Brain pericyte (primary cell): ENCODE data around the gene LIPI.
"Not testable (repeated sequence)": the region's sequence is repeated elsewhere in the genome, so short reads cannot be mapped to it uniquely, and the experiment has no call there.

Experiments used
- DNase-seq: peaks from one replicate; pipeline ENCODE4 v3.0.0-alpha.2; 2012; ENCODE audit warnings: low read depth, low spot score

The LIPI gene

DNA sequence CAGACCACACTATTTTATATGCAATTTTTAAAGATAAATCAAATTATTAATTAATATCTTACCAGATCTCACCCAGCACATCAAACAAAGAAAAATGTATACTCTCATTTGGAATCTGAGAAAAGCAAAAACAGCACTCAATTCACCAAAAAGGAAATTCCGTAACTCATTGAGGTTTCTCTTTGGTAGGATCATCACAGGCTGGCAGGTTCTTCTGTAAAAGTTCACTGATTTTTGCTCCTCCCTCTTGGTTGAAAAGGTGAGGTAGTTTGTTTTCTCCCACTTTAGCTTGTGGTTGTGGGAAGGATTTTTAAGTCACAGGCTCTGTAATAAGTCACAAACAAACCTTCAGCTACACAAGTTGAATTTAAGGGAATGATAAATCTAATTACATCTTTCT, at the start of gene LIPI:
Gene LIPI, minus strand, starts transcription at position 218 of the 400 bp plus-strand sequence. Its CDS starts 110 bp downstream, at position 108.
- no peak for DNase-seq

DNA sequence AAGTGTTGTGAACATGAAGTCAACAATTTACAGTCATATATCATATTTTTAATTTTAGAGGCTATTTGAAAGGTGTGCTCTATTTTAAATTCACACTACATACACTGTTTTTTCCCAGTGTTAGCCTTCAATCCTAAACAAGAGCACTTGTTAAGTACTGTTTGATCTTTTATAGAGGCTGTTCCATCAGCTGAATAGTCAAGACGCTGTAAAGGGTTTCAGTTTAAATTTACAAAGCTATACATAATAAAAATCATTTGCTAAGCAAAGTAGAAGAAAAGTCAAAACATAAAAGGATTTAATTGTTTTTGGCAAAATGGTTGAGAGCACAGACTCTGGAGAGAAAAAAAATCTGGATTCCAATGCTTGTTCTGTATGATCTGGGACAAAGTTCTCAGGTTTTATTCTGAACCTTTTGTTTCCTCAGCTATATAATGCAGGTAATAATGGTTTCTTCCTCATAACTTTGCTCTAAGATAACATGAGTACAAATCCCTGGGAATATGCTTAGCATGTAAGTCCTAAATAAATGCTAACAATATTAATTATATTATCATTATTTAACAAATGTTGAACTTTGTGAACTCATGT, 49.5 kb upstream of the LIPI start:
- DNase-seq, result no peak

DNA sequence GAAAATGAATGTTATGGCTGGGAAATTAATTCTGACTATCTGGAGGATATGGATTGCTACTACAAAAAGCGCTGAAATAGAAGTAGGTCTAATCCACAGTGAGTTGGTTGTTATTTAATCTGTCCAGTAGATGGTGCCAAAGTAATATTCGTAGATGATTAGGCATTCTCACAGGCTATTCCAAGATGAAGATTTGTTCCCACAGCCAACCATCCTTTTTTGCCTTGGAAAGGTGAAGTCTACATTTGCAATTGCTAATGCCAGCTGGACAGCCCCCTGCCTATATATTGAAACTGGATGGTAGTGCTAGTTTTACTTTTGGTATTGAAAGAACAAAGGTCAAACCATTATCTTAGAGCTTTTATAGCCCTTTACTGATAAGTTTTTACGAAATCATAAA, 49.0 kb upstream of the LIPI start:
- no peak for DNase-seq

DNA sequence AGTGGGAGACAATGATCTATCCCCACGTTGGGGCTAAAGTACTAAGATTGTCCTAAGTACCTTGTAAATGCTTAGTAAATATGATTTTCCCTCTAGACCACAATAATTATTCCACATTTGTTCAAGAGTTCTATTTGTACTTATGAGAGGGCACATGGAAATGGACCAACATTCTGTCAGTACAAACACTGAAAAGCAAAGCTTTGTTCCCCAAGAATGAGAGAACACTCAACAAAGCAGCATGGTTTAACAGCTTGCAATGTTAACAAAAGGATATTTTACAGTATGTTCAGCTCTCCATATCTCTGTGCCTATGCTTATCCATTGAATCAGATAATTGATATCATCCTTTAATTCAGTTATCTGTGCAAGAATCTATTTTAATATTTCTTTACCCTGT, 40.6 kb upstream of the LIPI start:
- no peak for DNase-seq

DNA sequence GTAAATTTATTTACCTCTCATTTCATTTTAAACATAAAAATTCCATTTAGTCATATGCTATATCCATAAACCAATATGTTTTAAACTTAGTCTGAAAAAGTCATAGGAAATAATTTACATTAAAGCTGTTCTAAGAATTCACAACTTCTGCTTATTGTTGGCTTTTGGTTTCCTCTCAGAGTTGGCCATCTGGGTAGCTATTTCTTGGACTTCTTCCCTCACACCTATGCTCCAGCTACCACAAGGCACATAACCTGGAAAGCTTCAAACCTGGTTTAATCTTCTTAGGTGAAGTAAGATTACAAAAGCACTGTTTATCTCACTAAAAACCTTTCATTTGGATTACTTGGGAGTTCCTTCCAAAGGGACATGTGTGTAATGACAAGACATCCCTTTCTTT, 35.0 kb upstream of the LIPI start:
- DNase-seq, result no peak

DNA sequence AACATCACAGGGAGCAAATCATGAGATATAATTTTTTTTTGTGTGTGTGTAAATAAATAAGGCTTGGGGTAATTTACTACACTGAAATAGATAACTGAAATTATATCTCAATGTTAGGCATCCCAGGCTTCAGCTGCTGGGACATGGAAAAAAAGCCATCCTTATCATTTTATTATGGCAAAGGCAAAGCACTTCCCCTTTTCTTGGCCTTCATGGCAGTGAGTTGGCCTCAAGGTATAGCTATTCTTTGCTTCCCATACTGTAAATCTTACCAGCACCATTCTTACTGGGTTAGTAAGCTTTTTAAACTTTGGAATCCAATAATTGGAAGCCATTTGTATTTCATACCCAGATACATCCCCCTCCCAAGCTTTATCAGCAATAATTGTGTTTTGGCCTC, 34.2 kb upstream of the LIPI start:
- no peak for DNase-seq

DNA sequence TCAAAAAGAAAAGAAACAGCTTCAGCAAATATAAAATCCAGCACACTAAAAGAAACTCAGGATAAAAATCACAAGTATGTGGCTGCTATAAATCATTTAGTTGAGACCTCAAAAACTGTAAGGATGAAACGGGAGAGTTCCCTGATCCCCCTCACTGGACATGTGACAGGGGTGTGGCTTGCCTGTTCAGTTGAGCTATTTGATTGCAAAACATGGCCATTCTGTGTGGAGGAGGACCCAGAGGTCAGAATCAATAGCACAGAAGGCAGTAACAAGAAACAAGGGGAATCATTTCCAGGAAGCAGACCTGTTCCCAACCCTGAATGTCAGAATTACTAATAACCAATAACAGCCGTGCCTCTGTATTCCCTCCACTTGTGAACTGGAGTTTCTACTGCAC, 33.1 kb upstream of the LIPI start:
- no peak for DNase-seq

DNA sequence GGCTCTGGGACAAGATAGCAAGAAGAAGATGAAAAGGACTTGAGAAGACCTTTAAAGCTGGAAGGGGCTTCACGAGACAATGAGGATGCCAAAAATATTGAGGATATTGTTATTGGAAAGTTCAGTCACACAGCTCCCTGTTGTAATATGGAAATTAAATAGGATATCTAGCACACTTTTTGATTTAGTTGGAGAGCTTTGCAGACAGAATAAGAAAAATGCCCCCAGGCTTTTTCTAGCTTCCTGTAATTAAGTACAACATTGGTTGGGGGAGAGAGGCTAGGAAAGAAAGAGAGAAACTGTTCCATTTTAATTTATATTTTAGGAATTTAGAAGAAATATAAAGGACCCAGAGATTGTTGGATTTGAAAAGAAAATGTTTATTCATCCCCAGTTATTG, 32.7 kb upstream of the LIPI start:
- DNase-seq, result no peak

DNA sequence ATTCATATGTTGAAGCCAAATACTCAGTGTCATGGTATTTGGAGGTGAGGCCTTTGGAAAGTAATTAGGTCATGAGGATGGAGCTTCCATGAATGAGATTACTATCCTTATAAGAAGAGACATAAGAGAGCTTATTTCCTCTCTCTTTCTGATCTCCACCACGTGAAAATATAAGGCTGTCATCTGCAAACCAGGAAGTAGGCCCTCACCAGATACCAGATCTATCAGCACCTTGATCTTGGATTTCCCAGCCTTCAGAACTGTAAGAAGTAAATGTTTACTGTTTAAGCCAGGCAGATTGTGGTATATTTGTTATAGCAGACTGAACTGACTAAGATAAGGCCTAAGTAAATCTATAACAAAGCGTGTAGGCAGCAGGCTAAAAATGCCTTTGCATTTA, 30.5 kb upstream of the LIPI start:
- no peak for DNase-seq

DNA sequence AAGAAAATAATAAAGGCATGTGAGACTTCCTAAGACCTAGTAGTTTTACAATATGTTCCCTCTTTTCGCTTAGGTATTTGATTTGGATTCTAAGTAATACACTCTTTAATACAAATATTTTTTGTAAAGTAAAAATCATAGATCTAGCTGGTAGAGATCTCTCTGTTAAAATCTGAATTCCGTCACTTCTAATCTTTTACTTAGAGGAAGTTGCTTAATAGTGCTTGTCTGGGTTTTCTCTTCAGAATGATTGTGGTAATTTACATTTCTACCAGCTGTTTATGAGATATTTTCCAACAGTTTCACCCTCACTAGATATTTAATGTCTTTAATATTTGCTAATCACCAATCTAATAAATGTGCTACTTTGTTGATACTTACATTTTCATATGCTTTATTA, 28.5 kb upstream of the LIPI start:
- no peak for DNase-seq

DNA sequence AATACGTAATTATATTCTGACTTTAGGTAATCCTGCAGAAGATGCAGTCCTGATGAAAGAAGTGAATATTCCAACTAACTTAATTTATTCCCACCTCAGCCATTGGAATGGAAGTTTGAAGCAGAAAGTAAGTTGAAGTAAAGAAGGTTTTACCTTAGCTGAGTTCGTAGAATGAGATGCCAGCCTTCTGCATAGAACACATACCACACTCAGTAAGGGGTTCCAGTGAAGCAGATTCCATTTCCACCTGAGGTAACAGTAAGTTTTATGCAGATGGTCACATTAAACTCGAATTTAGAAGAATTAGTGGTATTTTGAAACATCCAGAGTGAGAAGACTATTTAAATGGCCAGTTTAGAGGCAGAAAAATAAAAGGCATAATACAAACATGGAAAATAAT, 25.4 kb upstream of the LIPI start:
- no peak for DNase-seq

DNA sequence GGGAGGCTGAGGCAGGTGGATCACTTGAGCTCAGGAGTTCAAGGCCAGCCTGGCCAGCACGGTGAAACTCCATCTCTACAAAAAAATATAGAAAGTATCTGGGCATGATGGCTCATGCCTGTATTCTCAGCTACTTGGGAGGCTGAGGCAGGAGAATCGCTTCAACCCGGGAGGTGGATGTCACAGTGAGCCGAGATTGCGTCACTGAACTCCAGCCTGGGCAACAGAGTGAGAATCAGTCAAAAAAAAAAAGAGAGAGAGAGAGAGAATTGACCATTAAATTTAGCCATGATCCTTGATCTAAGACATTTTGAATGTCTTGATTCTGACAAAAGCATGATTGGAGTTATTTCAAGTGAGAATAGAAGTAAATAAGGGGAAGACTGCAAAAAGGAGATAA, 24.3 kb upstream of the LIPI start:
- DNase-seq, result no peak

DNA sequence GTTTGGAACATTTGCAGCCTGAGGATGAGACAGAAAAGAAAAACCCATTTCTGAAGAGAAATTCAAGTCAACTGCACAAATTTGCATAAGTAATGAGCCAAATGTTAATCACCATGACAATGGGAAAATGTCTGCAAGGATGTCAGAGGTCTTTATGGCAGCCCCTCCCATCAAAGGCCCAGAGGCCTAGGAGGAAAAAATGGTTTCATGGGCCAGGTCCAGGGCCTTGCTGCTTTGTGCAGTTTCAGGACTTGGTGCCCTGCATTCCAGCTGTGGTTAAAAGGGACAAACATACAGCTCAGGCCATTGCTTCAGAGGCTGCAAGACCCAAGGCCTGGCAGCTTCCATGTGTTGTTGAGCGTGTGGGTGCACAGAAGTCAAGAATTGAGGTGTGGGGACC, 18.6 kb upstream of the LIPI start:
- no peak for DNase-seq

DNA sequence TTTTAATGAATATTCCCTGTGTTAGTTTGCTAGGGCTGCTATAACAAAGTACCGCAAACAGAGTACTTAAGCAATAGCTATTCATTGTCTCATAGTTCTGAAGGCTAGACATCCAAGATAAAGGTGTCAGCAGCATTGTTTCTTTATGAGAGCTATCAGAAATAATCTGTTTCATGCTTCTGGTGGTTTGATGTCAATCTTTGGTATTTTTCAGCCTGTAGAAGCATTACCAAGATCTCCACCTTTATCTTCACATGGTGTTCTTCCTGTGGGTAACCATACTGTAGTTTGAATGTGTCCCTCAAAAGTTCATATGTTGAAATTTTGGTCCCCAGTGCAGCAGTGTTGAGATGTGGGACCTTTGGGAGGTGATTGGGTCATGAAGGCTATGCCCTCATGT, 12.6 kb upstream of the LIPI start:
- no peak for DNase-seq

DNA sequence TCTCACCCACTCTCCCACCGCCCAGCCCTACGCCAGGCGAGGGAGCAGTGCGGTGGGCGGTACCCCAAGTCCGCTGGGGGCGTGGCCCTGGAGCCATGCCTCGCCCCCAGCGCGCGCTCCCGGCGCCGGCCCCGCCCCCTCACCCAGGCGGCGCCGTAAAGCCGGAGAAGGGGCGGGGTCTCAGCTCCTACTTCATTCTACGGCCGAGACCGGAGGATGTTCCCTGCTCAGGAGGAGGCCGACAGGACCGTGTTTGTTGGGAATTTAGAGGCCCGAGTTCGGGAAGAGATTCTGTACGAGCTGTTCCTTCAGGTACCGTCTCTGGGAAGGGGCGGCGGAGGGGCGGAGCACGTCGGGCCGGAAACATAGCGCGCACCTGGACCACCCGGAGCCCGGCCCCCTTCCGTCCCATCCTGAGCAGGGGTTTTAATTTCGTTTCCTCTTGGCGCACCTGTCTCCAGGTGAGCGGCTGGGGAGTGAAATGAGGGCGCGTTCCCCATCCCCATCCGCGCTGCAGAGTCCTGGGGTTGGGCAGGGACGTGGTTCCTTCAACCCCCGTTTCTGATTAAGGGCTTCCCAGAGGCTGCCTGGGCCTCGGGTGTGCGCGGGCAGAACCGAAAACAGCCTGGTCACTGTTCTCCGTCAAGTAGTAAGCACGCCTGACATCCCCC, 5.4 kb upstream of the LIPI start, which contains the start of gene RBM11:
Gene RBM11, plus strand, starts transcription at position 187 of the 671 bp plus-strand sequence. Its CDS starts 30 bp downstream, at position 217.
- DNase-seq, result no peak

DNA sequence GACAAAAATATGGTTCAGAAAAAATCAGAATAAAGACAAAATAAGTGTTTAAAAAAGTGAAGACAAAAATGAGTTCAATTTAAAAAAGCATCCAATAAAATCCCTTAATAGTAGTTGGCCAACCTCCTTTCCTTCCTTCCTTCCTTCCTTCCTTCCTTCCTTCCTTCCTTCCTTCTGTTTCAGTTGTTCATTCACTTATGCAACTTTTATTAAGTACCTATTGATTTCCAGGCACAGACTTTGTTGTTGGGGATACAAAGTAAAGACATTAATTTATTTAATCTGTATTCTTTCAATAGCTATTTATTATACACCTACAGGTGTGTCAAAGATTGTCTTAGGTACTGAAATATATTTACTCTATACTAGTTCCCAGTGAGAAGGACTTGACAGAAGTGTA, 2.4 kb upstream of the LIPI start:
- DNase-seq, result no peak

DNA sequence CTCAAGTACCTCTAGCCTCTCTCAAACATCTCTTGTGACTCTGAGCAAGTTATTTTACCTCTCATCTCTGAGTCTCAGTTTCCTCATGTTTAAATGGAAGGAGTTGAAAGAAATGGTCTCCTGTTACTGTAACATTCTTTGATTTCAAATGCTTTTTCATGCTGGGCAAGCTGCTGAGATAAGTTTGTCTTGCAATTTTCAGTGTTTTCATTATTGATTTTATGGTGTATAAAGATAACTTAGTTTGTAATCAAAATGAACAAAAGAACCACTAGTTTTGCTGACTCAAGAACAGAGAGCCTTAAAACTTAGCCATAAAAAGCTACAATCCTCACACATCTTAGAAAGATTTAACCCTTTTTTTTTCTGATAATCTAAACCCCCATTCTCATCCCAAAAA, 4.5 kb downstream of the LIPI start:
- no peak for DNase-seq

DNA sequence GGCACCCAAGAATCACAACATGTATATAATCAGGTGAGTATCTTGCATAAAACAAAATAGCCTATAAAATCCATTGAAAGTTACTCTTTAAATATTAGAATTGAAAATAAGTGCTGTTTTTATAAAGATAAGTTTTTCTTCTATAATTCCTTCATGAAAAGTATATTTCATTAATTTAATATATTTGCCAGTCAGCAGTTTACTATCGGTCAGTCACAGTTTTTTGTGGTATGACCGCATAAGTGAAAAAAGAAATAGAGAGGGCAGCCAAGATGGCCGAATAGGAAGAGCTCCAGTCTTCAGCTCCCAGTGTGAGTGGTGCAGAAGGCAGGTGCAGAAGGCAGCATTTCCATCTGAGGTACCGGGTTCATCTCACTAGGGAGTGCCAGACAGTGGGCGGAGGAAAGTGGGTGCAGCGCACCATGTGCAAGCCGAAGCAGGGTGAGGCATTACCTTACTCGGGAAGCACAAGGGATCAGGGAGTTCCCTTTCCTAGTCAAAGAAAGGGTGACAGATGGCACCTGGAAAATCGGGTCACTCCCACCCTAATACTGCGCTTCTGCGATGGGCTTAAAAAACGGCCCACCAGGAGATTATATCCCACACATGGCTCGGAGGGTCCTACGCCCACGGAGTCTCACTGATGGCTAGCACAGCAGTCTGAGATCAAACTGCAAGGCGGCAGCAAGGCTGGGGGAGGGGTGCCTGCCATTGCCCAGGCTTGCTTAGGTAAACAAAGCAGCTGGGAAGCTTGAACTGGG, 44.1 kb downstream of the LIPI start:
- DNase-seq, result not testable (repeated sequence)

DNA sequence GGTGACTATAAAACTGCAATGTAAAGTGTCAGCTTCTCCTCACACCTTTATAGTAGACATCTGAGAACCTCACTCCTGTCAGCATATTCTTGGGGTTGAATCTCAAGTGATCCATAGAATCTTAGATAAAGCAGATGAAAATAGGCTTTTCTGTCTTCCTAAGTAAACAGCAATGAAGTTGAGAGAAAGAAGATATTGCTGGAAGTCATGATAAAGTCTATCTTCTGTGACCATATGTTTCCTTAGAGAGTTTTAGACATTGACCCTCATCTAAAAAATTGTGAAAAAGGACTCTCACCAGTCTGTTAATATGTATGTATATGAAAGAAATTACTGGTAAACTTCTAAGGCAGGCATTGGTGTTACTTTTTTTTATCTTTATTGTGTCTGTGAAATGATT, 66.8 kb downstream of the LIPI start:
- DNase-seq, result no peak

DNA sequence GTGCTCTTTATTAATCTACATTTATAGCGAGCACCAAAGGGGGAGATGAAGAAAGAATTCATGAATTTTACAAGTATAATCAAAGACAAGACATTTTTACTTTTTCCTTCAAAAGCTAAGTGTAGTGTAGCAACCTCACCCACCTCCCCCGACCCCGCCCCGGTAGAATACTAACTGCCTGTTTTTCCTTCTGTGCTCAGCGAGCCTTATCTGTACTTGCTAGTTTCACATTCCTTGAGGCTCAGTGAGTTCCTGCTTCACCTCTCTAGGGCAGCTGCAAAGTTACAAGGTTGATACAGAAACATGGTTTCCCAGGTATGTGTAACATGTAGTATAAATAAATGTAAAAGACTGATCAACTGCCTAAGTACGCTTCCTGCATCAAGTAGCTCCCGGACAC, 86.5 kb downstream of the LIPI start:
- no peak for DNase-seq

DNA sequence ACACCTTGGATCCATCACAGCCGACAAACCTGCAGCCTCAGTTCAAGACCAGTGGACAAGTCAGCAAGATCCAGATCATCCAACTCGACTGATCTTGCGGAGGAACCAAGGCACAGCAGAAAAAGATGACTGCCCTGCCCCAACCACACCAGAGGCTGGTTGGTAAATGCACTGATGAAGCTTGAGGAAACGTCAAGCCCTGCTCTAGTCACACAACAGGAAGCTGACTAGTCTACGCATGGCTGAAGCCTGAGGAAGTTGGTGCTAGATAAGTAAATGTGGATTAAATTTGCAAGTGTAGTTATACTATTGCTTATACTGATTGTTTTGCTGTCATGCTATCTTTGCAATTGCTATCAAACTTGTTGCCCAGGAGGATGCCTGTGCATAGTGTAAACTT, 89.0 kb downstream of the LIPI start:
- DNase-seq, result no peak

DNA sequence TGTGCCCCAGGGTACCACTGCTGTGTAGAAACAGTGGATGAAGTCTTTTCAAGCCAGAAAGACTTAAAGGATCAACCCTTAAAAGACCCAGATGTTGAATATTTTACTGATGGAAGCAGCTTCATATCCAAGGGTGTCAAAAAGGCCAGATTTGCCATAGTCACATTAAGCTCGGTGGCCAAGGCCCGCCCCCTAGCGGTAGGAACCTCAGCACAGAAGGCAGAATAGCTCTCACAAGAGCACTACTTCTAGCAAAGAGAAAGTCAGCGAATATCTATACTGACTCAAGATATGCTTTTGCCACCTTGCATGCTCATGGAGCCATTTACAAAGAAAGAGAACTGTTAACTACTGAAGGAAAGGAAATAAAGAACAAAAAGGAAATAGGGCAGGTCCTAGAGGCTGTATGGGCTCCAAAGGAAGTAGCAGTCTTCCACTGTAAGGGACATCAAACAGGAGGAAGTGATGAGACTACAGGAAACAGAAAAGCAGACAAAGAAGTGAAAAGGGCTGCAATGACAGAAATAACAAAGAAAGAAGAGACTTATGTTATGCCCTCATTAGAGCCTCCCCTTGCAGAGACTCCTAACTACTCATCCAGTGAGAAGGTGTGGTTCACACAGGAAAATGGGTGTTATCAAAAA, 90.5 kb downstream of the LIPI start:
- DNase-seq, result no peak

DNA sequence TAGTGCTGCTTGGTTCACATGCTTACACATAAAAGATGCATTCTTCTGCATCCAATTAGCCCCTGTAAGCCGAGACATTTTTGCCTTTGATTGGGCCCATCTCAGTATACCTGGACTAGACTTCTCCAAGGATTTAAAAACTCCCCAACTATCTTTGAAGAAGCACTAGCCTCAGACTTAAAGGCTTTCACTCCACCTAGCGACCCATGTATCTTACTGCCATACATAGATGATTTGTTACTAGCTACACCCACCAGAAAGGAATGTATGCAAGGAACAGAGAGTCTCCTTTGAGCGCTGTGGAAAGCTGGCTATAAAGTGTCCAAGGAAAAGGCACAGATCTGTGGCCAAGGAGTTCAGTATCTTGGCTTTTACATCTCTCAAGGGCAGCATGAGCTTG, 91.7 kb downstream of the LIPI start:
- no peak for DNase-seq
